ENCODE measurements around the gene GPX4. TPM values are rescaled to one million over a fixed set of nuclear protein-coding genes. Genes with fewer than 3 reads are reported as not detected.

Gene GPX4
- total and polyA plus RNA-seq, 9 of the 15 experiments (the other 6 are each of a cell fraction or from before 2014, with no cell fraction given) = 61.4 to 661 (median 349) TPM

DNA sequence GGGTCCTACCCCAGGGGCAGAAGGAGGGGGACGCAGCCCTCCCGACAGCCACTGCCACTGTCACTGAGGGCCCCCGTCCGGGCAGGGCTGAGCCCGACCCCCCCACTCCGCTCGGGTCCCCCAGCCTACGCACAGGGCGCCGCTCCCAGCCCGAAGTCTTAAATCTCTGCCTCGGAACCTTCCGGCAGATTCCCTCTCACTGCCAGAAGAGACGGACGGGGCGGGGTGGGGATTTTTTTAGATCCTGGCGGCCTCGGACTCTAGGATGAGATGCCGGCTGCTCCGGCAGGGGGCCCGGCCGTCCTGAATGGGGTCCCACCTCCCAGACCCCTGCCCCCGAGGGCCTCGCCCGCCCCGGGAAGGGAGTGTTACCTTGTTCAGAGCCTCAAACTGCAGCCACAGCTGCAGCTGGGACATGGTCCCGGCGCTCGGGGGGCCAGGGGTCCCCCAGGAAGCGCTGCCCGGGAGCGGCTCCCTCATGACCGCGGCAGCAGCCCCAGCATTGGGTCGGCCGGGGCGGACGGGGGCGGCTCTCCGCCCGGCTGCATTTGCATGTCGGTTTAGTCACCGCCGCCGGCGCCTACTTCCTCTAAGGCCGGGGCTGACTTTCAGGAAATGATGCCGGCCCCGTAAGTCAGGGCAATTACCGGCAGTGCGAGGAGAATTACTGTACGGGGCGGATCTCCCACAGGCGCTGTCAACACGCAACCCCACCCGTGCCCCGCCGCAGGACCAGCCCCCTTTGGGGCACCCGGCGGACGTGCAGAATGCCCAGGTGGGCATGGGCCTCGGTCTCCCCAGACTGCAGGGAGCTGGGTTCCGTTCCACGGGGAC, 28.1 kb downstream of the GPX4 start (continued):
- TF ChIP-seq, protein P1, sequence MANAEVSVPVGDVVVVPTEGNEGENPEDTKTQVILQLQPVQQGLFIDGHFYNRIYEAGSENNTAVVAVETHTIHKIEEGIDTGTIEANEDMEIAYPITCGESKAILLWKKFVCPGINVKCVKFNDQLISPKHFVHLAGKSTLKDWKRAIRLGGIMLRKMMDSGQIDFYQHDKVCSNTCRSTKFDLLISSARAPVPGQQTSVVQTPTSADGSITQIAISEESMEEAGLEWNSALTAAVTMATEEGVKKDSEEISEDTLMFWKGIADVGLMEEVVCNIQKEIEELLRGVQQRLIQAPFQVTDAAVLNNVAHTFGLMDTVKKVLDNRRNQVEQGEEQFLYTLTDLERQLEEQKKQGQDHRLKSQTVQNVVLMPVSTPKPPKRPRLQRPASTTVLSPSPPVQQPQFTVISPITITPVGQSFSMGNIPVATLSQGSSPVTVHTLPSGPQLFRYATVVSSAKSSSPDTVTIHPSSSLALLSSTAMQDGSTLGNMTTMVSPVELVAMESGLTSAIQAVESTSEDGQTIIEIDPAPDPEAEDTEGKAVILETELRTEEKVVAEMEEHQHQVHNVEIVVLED (CRISPR knock-in tag; IDR thresholded peaks at IDR 0.05) = no peak
- TF ChIP-seq ZSCAN32 (CRISPR knock-in tag; IDR thresholded peaks at IDR 0.05) (no peak), ZNF121 (CRISPR knock-in tag; conservative IDR thresholded peaks at IDR 0.05) (no peak), NR2C2 (CRISPR knock-in tag; IDR thresholded peaks at IDR 0.05) (no peak), NR2C2 (tag; IDR thresholded peaks at IDR 0.05) (no peak), LARP7 (IDR thresholded peaks at IDR 0.05) (no peak), SMAD1 (IDR thresholded peaks at IDR 0.05; ENCODE audit: low read depth, low read length, partially characterized antibody) (no peak), ZNF143 (CRISPR knock-in tag; IDR thresholded peaks at IDR 0.05) (no peak), HDAC8 (tag; IDR thresholded peaks at IDR 0.05) (no peak), MCM2 (IDR thresholded peaks at IDR 0.05; ENCODE audit: low read depth) (no peak), MTF1 (CRISPR knock-in tag; IDR thresholded peaks at IDR 0.05; ENCODE audit: borderline replicate concordance) (no peak), DPF2 (IDR thresholded peaks at IDR 0.05) (no peak), SMARCA5 (IDR thresholded peaks at IDR 0.05) (no peak), ZBTB8A (IDR thresholded peaks at IDR 0.05; ENCODE audit: partially characterized antibody) (no peak), ZNF274 (IDR thresholded peaks at IDR 0.05; ENCODE audit: borderline replicate concordance, low read depth, low read length) (no peak)
- TF ChIP-seq, protein P2, sequence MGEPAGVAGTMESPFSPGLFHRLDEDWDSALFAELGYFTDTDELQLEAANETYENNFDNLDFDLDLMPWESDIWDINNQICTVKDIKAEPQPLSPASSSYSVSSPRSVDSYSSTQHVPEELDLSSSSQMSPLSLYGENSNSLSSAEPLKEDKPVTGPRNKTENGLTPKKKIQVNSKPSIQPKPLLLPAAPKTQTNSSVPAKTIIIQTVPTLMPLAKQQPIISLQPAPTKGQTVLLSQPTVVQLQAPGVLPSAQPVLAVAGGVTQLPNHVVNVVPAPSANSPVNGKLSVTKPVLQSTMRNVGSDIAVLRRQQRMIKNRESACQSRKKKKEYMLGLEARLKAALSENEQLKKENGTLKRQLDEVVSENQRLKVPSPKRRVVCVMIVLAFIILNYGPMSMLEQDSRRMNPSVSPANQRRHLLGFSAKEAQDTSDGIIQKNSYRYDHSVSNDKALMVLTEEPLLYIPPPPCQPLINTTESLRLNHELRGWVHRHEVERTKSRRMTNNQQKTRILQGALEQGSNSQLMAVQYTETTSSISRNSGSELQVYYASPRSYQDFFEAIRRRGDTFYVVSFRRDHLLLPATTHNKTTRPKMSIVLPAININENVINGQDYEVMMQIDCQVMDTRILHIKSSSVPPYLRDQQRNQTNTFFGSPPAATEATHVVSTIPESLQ (CRISPR knock-in tag; IDR thresholded peaks at IDR 0.05) = no peak
- TF ChIP-seq, protein P3, sequence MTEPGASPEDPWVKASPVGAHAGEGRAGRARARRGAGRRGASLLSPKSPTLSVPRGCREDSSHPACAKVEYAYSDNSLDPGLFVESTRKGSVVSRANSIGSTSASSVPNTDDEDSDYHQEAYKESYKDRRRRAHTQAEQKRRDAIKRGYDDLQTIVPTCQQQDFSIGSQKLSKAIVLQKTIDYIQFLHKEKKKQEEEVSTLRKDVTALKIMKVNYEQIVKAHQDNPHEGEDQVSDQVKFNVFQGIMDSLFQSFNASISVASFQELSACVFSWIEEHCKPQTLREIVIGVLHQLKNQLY (CRISPR knock-in tag; conservative IDR thresholded peaks at IDR 0.05) = no peak
- TF ChIP-seq, protein P4, sequence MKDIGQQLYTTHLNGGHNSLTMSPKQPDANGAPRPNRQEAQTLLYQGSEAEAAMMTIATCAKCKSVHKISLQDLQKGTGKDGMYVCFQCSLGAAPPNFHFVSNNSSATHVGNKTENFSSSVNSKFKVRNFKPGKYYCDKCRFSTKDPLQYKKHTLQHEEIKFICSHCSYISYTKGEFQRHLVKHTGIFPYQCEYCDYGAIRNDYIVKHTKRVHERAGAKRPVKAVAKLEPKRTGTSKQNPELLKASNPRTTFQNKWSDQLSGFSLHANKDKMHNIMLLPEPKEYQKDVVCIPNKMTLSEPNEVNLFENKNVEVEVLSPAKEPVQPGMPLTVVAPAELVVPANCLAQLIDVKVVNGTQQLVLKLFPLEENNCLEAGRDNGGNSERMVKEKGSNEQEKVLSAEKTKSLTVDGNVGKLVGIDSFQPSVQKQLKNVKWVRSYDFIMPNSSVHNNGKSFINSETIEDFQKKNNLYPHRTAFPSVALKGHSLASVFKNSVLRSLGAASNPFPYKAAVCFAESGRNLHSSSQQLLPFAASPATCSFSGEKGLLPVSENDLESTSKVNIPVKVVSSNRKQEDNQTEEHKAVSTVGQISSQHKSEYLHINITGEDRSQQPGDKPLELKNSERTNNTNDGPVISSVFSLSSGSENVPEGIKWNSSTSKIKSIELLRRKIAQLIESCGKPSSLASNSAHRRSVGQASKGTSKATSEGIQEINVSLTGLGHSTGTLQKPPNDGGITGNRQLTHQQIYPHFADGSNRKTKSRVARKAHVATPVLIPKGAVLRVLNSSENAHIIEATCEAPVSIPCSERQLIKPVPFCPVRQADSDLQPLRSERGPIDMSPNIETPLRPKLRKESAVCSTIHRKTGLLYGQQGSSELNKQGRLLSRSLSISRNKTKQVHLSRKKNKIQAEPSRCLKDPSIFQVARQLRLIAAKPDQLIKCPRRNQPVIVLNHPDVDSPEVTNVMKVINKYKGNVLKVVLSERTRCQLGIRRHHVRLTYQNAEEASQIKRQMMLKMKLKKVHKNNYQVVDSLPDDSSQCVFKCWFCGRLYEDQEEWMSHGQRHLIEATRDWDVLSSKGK (CRISPR knock-in tag; IDR thresholded peaks at IDR 0.05) = no peak
